Endothelial cell of umbilical vein (primary cell): ENCODE data around the gene OTULIN. TPM values are rescaled to one million over a fixed set of nuclear protein-coding genes. Genes with fewer than 3 reads are reported as not detected.

Experiments used
- BruUV-seq: library from RNA; stranded (reverse); fragments of 400-500 nt; replicated peaks from 2 replicates; lab custom pipeline; 2021; lab: Mats Ljungman, UMichigan
- CTCF ChIA-PET: fragments of 300-600, 350-600 bp; sonication (Branson Sonifier 250); formaldehyde crosslinking; loops from one replicate; lab custom pipeline; 2021; ENCODE audit warnings: antibody characterized with exemption, inconsistent platforms; lab: Charles Lee
- POLR2A ChIA-PET: fragments of 300-600, 350-600 bp; sonication (Branson Sonifier 250); formaldehyde crosslinking; loops from one replicate; lab custom pipeline; 2021; ENCODE audit warnings: antibody characterized with exemption, inconsistent platforms; lab: Charles Lee
- DNase-seq: peaks from one replicate; pipeline ENCODE4 v3.0.0-alpha.2; 2011; ENCODE audit warnings: low read depth, low spot score
- FAIRE-seq: peaks from 2 replicates; lab custom pipeline; 2011; peaks lifted over from hg19 to GRCh38; lab: Jason Lieb, UNC
- H2AFZ ChIP-seq: 2 replicates; pipeline ENCODE4 v1.6.0; 2012; ENCODE audit warnings: low read depth, low read length, control low read depth, inconsistent platforms
- H3K27ac ChIP-seq: 2 replicates; pipeline ENCODE4 v1.5.1; 2011; ENCODE audit warnings: low read depth, mild to moderate bottlenecking, control low read depth, low read length, moderate library complexity; ENCODE audit not compliant: insufficient read depth
- H3K27me3 ChIP-seq, 2 experiments: 2 replicates each; pipeline versions ENCODE4 v1.6.0 to v1.6.1; 2011; ENCODE audit warnings: low read length in 2 of 2, mixed read lengths in 1 of 2; ENCODE audit not compliant: control insufficient read depth in 2 of 2, insufficient read depth in 2 of 2
- H3K36me3 ChIP-seq, 2 experiments: 2 replicates in 1 of 2; 3 replicates in 1 of 2; pipeline ENCODE4 v1.5.1; 2011; ENCODE audit warnings: low read length in 2 of 2, mild to moderate bottlenecking in 1 of 2, moderate library complexity in 1 of 2; ENCODE audit not compliant: control insufficient read depth in 2 of 2, insufficient read depth in 2 of 2; ENCODE audit errors: extremely low read depth in 1 of 2
- H3K4me1 ChIP-seq: 3 replicates; pipeline ENCODE4 v1.5.1; 2011; ENCODE audit warnings: mild to moderate bottlenecking, low read length; ENCODE audit not compliant: control insufficient read depth, insufficient read depth; ENCODE audit errors: extremely low read depth
- H3K4me2 ChIP-seq: 2 replicates; pipeline ENCODE4 v1.6.1; 2011; ENCODE audit warnings: low read length, control low read depth, mixed read lengths; ENCODE audit not compliant: insufficient read depth
- H3K4me3 ChIP-seq, 3 experiments: fragments of 200-600 bp in 1 of 3; sonication (generic), shearing (Covaris generic) in 1 of 3; replicated peaks in 1 of 3; 2 replicates each; pipeline ENCODE4 v1.5.1; 2011 to 2016; ENCODE audit warnings: control low read depth in 3 of 3, low read length in 3 of 3, mild to moderate bottlenecking in 2 of 3, inconsistent platforms in 1 of 3, low read depth in 1 of 3, moderate library complexity in 1 of 3; ENCODE audit not compliant: insufficient read depth in 1 of 3
- H3K79me2 ChIP-seq: 2 replicates; pipeline ENCODE4 v1.6.0; 2012; ENCODE audit warnings: low read length, inconsistent platforms; ENCODE audit not compliant: control insufficient read depth, insufficient read depth
- H3K9ac ChIP-seq: replicated peaks from 2 replicates; pipeline ENCODE3; 2011; ENCODE audit warnings: low read length, control low read depth; ENCODE audit not compliant: insufficient read depth; ENCODE audit errors: extremely low read depth
- H3K9me1 ChIP-seq: replicated peaks from 3 replicates; pipeline ENCODE4 v1.6.0; 2011; ENCODE audit warnings: mild to moderate bottlenecking, low read length; ENCODE audit not compliant: control insufficient read depth, insufficient read depth; ENCODE audit errors: extremely low read depth
- H3K9me3 ChIP-seq: replicated peaks from 2 replicates; pipeline ENCODE4 v1.5.1; 2012; ENCODE audit warnings: low read length, inconsistent platforms; ENCODE audit not compliant: control insufficient read depth, insufficient read depth
- H4K20me1 ChIP-seq: replicated peaks from 2 replicates; pipeline ENCODE3; 2011; ENCODE audit warnings: mild to moderate bottlenecking, low read length; ENCODE audit not compliant: control insufficient read depth, insufficient read depth; ENCODE audit errors: extremely low read depth
- EZH2 ChIP-seq: IDR thresholded peaks from 2 replicates; pipeline ENCODE4 v1.6.1; 2012; ENCODE audit warnings: borderline replicate concordance, low read depth, mild to moderate bottlenecking, moderate library complexity, low read length, inconsistent platforms; ENCODE audit not compliant: severe bottlenecking
- FOS ChIP-seq: IDR thresholded peaks from 2 replicates; pipeline ENCODE4 v1.6.1; 2011; ENCODE audit warnings: mild to moderate bottlenecking, low read length, moderate library complexity, borderline replicate concordance; ENCODE audit not compliant: insufficient read depth
- GATA2 ChIP-seq: IDR thresholded peaks from 2 replicates; pipeline ENCODE4 v1.7.0; 2011; ENCODE audit warnings: low read depth, mild to moderate bottlenecking, moderate library complexity, mixed read lengths, low read length; ENCODE audit not compliant: insufficient read length, insufficient read depth
- JUN ChIP-seq: IDR thresholded peaks from 2 replicates; pipeline ENCODE4 v1.6.1; 2011; ENCODE audit warnings: borderline replicate concordance, low read depth; ENCODE audit not compliant: insufficient read length, insufficient read depth
- MAX ChIP-seq: IDR thresholded peaks from 2 replicates; pipeline ENCODE4 v1.6.1; 2011; ENCODE audit not compliant: insufficient read depth, insufficient read length
- MYC ChIP-seq: IDR thresholded peaks from one replicate; pipeline ENCODE4 v1.6.1; 2011; ENCODE audit warnings: mild to moderate bottlenecking, low read depth, low read length
- POLR2A ChIP-seq: IDR thresholded peaks from 2 replicates; pipeline ENCODE4 v1.6.1; 2012; ENCODE audit warnings: low read depth, mild to moderate bottlenecking, control low read depth, low read length
- POLR2AphosphoS5 ChIP-seq: IDR thresholded peaks from 2 replicates; pipeline ENCODE4 v1.6.1; 2012; ENCODE audit warnings: low read depth, mild to moderate bottlenecking, control low read depth, low read length, moderate library complexity; ENCODE audit not compliant: insufficient read depth
- dilution Hi-C: fragments of 300-500 bp; cut with MboI; formaldehyde crosslinking; loops from one replicate; pipeline ENCODE4 v1.15.0; 2019; ENCODE audit warnings: low sequenced_read_pairs; ENCODE audit not compliant: extremely low pct_ligation_motif_present
- intact Hi-C: fragments of 100-400 bp; cut with micrococcal nuclease; formaldehyde crosslinking; loops from one replicate; pipeline ENCODE4 v1.10.0; 2022
- polyA plus RNA-seq, 4 experiments: library from polyadenylated mRNA; depleted of rRNA in 3 of 4; stranded (reverse) in 3 of 4; unstranded in 1 of 4; fragments of >200 nt; gene quantifications; 2 replicates each; pipeline versions ENCODE4 v1.2.1 to v1.2.3, GENCODE V29; 2011 to 2012; ENCODE audit warnings: missing spikeins in 1 of 4
- total RNA-seq: library from RNA; stranded (reverse); gene quantifications from 2 replicates; pipeline ENCODE4 v1.2.3, GENCODE V29; 2021
- TF ChIP-seq, protein P1 (sequence below), 2 donors: IDR thresholded peaks; 1 replicate in 1 of 2; 2 replicates in 1 of 2; pipeline ENCODE4 v1.5.1; 2011; ENCODE audit warnings: low read length in 2 of 2, mild to moderate bottlenecking in 2 of 2, moderate library complexity in 2 of 2, control low read depth in 1 of 2, inconsistent platforms in 1 of 2, low read depth in 1 of 2; ENCODE audit not compliant: insufficient read depth in 1 of 2; ENCODE audit errors: extremely low read depth in 1 of 2

Gene OTULIN
- total and polyA plus RNA-seq, 2 donors (not counting 3 experiments of a cell fraction or from before 2014, with no cell fraction given) = 7.8 to 30.2 TPM

GRCh38 chr5:14705556-14705955 is 41.0 kb downstream of the OTULIN start:
- no peak overlapping the region for H2AFZ ChIP-seq
- H3K4me2 ChIP-seq = no peak overlapping the region
- no TSS peak for BruUV-seq
- H3K4me1 ChIP-seq = peaks cover 13% of the 10 kb centered on the region
- H3K36me3 ChIP-seq = peaks cover 12 to 13% of the 10 kb centered on the region in 2 experiments
- H3K9ac ChIP-seq = no peak overlapping the region
- no peaks in the 10 kb centered on the region for H3K9me1 ChIP-seq
- intact Hi-C loops (no loop called here), dilution Hi-C loops (no loop called here)
- no peak for FAIRE-seq
- no peaks in the 10 kb centered on the region for H3K27me3 ChIP-seq
- no peak overlapping the region for H3K4me3 ChIP-seq
- no peaks in the 10 kb centered on the region for H3K9me3 ChIP-seq
- H3K27ac ChIP-seq = no peak overlapping the region
- no peaks in the 10 kb centered on the region for H4K20me1 ChIP-seq
- POLR2A ChIA-PET = no interaction called here
- TF ChIP-seq JUN (no peak), MAX (no peak), FOS (no peak), GATA2 (no peak), MYC (no peak), POLR2AphosphoS5 (no peak), EZH2 (no peak), POLR2A (no peak)
- TF ChIP-seq, protein P1, sequence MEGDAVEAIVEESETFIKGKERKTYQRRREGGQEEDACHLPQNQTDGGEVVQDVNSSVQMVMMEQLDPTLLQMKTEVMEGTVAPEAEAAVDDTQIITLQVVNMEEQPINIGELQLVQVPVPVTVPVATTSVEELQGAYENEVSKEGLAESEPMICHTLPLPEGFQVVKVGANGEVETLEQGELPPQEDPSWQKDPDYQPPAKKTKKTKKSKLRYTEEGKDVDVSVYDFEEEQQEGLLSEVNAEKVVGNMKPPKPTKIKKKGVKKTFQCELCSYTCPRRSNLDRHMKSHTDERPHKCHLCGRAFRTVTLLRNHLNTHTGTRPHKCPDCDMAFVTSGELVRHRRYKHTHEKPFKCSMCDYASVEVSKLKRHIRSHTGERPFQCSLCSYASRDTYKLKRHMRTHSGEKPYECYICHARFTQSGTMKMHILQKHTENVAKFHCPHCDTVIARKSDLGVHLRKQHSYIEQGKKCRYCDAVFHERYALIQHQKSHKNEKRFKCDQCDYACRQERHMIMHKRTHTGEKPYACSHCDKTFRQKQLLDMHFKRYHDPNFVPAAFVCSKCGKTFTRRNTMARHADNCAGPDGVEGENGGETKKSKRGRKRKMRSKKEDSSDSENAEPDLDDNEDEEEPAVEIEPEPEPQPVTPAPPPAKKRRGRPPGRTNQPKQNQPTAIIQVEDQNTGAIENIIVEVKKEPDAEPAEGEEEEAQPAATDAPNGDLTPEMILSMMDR (IDR thresholded peaks at IDR 0.05; ENCODE audit: extremely low read depth in 1 of 2, insufficient read depth in 1 of 2, low read depth in 1 of 2, low read length in 2 of 2) = no peak
- no peaks in the 10 kb centered on the region for H3K79me2 ChIP-seq
- CTCF ChIA-PET = interaction anchor here (0.8 to 3.9 kb wide), 4 partner anchors 20 to 304 kb away, joined by 3 to 23 read pairs (median 15); no protein-coding TSS in a partner anchor
- no peak for DNase-seq
